Stomach (tissue), 9 donors: ENCODE results near the gene NF1. TPM values are rescaled to one million over a fixed set of nuclear protein-coding genes. Genes with fewer than 3 reads are reported as not detected.

ENCODE experiments used
- DNase-seq, 2 donors: peaks; one replicate each; pipeline versions ENCODE4 v3.0.0 to v3.0.0-alpha.2; 2013 to 2019
- H3K27ac ChIP-seq, 5 donors: fragments of 200-600 bp in 4 of 5; sonication (generic) in 4 of 5; one replicate each; pipeline ENCODE4 v1.5.1; 2013 to 2019; ENCODE audit warnings: mild to moderate bottlenecking in 1 of 5, moderate library complexity in 1 of 5
- H3K27me3 ChIP-seq, 3 donors: fragments of 200-600 bp; sonication (generic); one replicate each; pipeline ENCODE4 v1.5.1; 2017 to 2019; ENCODE audit warnings: mixed run types in 1 of 3
- H3K36me3 ChIP-seq, 4 donors: fragments of 200-600 bp; sonication (generic); 1 replicate in 3 of 4; 2 replicates in 1 of 4; pipeline ENCODE4 v1.5.1; 2016 to 2019
- H3K4me1 ChIP-seq, 4 donors: fragments of 200-600 bp; sonication (generic); one replicate each; pipeline ENCODE4 v1.5.1; 2016 to 2019
- H3K4me3 ChIP-seq, 4 donors: fragments of 200-600 bp; sonication (generic) in 3 of 4; one replicate each; pipeline ENCODE4 v1.5.1; 2016 to 2019; ENCODE audit warnings: mild to moderate bottlenecking in 1 of 4
- H3K9me3 ChIP-seq, 4 donors: fragments of 200-600 bp; sonication (generic); one replicate each; pipeline ENCODE4 v1.5.1; 2016 to 2019
- EP300 ChIP-seq: sonication (generic); formaldehyde crosslinking; IDR thresholded peaks from one replicate; pipeline ENCODE4 v1.6.1; 2017; ENCODE audit warnings: antibody characterized with exemption
- POLR2A ChIP-seq, 4 donors: fragments of 450-650 bp; IDR thresholded peaks; one replicate each; pipeline ENCODE4 v1.6.1; 2016; ENCODE audit warnings: antibody characterized with exemption in 4 of 4, control low read depth in 2 of 4, mild to moderate bottlenecking in 1 of 4, moderate library complexity in 1 of 4
- POLR2AphosphoS5 ChIP-seq, 3 donors: sonication (generic); formaldehyde crosslinking; IDR thresholded peaks; one replicate each; pipeline ENCODE4 v1.6.1; 2016; ENCODE audit warnings: antibody characterized with exemption in 3 of 3
- WGBS, 5 donors: extraction: QIAGEN DNeasy Blood & Tissue Kit in 3 of 5; methylation state at CpG; one replicate each; pipeline versions ENCODE4 v1.1.5 to v1.1.7; 2013 to 2018; 5-methylcytosine and 5-hydroxymethylcytosine counted together
- intact Hi-C: fragments of 100-400 bp; cut with DNase I; formaldehyde crosslinking; loops from one replicate; pipeline ENCODE4 v1.15.1; 2023; ENCODE audit warnings: low total_unique reads
- polyA plus RNA-seq, 3 donors: library from polyadenylated mRNA; stranded (reverse); fragments of 200-250 nt; gene quantifications; one replicate each; pipeline ENCODE4 v1.2.3, GENCODE V29; 2013
- total RNA-seq, 5 donors: library from RNA; depleted of rRNA; stranded (reverse); fragments of >200 nt; gene quantifications; one replicate each; pipeline versions ENCODE4 v1.1.0 to v1.2.3, GENCODE V29; 2014 to 2016
- TF ChIP-seq, protein P1 (sequence below), 7 experiments: fragments of 450-650 bp in 4 of 7; fragments of 200-600 bp in 3 of 7; sonication (generic) in 3 of 7; IDR thresholded peaks; one replicate each; pipeline ENCODE4 v1.5.1; 2016 to 2019; ENCODE audit warnings: antibody characterized with exemption in 7 of 7, control low read depth in 2 of 7, mild to moderate bottlenecking in 1 of 7
- donor health status: healthy with polysubstance abuse.
- donor health status: Bipolar disorder and iron deficiency.
- donor health status: healthy.

The NF1 gene
- total and polyA plus RNA-seq, 8 donors: 5.2 to 108 (median 50.5) TPM

DNA sequence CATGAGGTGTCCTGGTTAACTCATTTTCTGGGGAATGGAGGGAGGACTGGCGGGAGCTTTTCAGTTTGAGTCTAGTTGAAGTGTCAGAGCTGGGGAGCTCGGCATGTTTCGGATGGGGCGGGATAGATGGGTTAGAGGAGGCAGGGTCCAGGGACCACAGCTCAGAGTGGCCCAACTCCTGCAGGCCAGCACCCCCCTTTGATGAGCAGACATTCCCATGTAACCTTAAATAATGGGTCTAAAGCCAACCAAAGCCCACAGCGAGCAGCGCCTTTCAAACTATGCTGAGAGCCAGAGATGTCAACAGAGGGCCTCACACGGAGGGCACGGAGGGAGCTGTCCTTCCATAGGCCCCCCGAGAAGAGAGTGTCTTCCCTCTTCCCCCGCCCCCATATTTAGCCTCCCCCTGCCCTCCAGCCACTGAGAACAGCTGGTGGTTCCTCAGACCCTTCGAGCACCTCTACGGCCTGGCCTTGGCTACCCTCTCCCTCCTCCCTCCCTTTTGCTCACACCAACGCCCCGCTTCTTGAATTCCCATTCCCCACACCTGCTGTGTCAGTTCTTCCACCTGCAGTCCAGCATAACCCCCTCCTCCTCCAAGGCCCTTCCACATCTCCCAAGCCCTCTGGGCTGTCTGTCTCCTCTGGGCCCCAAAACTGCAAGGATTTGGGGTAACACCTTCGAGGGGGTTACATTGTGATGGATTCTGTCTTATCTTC, 318.5 kb downstream of the NF1 start:
- no peak for TF ChIP-seq EP300
- TF ChIP-seq, protein P1, sequence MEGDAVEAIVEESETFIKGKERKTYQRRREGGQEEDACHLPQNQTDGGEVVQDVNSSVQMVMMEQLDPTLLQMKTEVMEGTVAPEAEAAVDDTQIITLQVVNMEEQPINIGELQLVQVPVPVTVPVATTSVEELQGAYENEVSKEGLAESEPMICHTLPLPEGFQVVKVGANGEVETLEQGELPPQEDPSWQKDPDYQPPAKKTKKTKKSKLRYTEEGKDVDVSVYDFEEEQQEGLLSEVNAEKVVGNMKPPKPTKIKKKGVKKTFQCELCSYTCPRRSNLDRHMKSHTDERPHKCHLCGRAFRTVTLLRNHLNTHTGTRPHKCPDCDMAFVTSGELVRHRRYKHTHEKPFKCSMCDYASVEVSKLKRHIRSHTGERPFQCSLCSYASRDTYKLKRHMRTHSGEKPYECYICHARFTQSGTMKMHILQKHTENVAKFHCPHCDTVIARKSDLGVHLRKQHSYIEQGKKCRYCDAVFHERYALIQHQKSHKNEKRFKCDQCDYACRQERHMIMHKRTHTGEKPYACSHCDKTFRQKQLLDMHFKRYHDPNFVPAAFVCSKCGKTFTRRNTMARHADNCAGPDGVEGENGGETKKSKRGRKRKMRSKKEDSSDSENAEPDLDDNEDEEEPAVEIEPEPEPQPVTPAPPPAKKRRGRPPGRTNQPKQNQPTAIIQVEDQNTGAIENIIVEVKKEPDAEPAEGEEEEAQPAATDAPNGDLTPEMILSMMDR (IDR thresholded peaks at IDR 0.05): no peak
- no peak for TF ChIP-seq POLR2A (IDR thresholded peaks at IDR 0.05)
- TF ChIP-seq POLR2AphosphoS5 (IDR thresholded peaks at IDR 0.05): no peak
- DNase-seq: no peak
- Histone ChIP-seq H3K27me3 (peaks cover 0 to 19% (median 0%) of the 10 kb centered on the region in 3 donors), H3K4me3 (no peak overlapping the region), H3K4me1 (peaks cover 0 to 9% (median 0%) of the 10 kb centered on the region in 4 donors), H3K27ac (no peak overlapping the region), H3K9me3 (no peaks in the 10 kb centered on the region), H3K36me3 (no peaks in the 10 kb centered on the region)
- 58 to 63% (median 61%) methylated on average over 9 to 15 of the region's 15 CpGs for WGBS, 5 donors
- intact Hi-C loops: no loop called here

DNA sequence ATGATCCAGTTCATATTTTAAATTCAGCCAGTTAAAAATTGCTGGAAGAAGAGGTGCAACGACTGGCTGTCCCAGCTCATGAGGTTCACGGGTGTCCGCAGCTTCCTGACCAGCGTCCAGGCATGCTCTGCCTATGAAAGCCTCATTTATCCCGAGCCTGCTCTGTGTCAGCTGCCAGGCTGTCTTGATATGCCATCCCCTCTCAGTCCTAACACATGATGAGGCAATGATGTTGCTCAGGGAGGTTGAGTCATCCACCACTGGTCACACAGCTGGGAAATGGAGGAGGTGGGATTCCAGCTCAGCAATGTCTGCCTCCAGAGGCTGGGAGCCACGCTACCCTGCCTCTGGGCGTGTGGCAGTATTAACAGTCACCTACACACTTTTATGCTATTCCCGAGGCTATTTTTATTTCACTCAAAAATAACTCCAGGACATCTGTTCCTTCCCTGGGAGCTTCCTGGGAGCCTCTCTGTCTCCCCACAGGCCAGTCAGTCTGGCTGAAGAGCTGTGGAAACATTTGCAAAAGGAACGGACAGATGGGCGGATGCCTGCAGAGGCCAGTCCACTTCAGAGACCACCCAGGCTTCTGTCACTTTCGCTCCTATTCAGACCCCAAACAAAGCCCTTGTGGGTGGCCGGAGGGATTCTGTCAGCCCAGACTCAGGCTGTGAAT, 319.2 kb downstream of the NF1 start:
- Histone ChIP-seq H3K36me3 (no peaks in the 10 kb centered on the region), H3K9me3 (no peaks in the 10 kb centered on the region), H3K27me3 (peaks cover 0 to 19% (median 0%) of the 10 kb centered on the region in 3 donors), H3K4me1 (peaks cover 0 to 9% (median 0%) of the 10 kb centered on the region in 4 donors), H3K4me3 (no peak overlapping the region), H3K27ac (no peak overlapping the region)
- WGBS, 5 donors: 55 to 62% (median 58%) methylated on average over 12 of the region's 12 CpGs
- intact Hi-C loops: no loop called here
- no peak for DNase-seq
- TF ChIP-seq EP300 (no peak), POLR2AphosphoS5 (IDR thresholded peaks at IDR 0.05) (no peak), POLR2A (IDR thresholded peaks at IDR 0.05) (no peak)
- TF ChIP-seq, protein P1 (IDR thresholded peaks at IDR 0.05): no peak

DNA sequence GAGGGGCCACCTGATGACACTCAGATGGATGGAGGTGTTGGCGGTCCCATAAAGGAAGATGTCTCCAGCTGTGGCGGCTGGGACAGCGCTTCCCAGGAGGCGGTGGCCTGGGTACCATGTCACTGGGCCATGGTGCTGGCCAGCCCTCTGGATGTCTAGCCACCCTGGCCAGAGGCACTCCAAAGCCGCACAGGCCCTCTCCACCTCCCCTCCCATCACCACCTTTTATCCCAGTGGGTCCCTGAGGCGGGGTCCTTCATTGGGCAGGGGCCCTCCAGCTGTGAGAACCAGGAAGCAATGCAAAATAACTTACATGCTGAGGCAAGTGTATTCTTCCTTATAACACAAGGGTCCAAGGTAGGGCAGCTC, 319.8 kb downstream of the NF1 start:
- no peak overlapping the region for H3K27ac ChIP-seq
- peaks cover 0 to 19% (median 0%) of the 10 kb centered on the region in 3 donors for H3K27me3 ChIP-seq
- TF ChIP-seq POLR2AphosphoS5 (IDR thresholded peaks at IDR 0.05): no peak
- no peak for TF ChIP-seq POLR2A (IDR thresholded peaks at IDR 0.05)
- no peak for TF ChIP-seq EP300
- TF ChIP-seq, protein P1 (IDR thresholded peaks at IDR 0.05): no peak
- WGBS, 5 donors: 72 to 84% (median 76%) methylated on average over 4 to 6 of the region's 6 CpGs
- H3K4me1 ChIP-seq: peaks cover 0 to 9% (median 0%) of the 10 kb centered on the region in 4 donors
- no peak for DNase-seq
- H3K9me3 ChIP-seq: no peaks in the 10 kb centered on the region
- no peaks in the 10 kb centered on the region for H3K36me3 ChIP-seq
- intact Hi-C loops: no loop called here
- H3K4me3 ChIP-seq: no peak overlapping the region

DNA sequence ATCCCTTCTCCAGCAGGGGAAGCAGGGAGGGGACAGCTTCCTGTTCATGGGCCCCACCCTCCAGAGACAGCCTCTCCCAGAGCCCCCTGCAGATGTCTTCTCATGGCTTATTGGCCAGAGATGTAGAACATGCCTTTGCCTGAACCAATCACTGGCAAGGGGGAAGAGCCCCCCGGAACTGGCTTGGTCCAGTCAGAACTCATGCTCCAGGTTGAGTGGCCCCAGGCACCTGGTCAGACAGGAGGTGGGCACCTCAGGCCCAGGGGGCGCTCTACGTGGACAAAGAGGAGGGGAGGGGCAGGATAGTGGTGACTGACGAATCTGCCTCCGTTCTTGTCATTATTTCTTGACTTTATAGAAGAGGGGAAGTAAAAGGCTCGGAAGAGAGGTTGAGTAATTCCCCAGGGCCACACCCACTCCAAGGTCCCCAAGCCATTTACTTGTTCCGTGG, 320.3 kb downstream of the NF1 start:
- intact Hi-C loops: no loop called here
- no peaks in the 10 kb centered on the region for H3K9me3 ChIP-seq
- TF ChIP-seq EP300 (no peak), POLR2A (IDR thresholded peaks at IDR 0.05) (no peak), POLR2AphosphoS5 (IDR thresholded peaks at IDR 0.05) (no peak)
- TF ChIP-seq, protein P1 (IDR thresholded peaks at IDR 0.05): no peak
- no peak overlapping the region for H3K4me3 ChIP-seq
- H3K27me3 ChIP-seq: peaks cover 0 to 19% (median 0%) of the 10 kb centered on the region in 3 donors
- no peaks in the 10 kb centered on the region for H3K36me3 ChIP-seq
- no peak for DNase-seq
- peaks cover 0 to 9% (median 0%) of the 10 kb centered on the region in 4 donors for H3K4me1 ChIP-seq
- no peak overlapping the region for H3K27ac ChIP-seq
- 56 to 64% (median 60%) methylated on average over 7 of the region's 7 CpGs for WGBS, 5 donors
